ENCODE data around the gene RASGRF2.

RASGRF2 gene

DNA sequence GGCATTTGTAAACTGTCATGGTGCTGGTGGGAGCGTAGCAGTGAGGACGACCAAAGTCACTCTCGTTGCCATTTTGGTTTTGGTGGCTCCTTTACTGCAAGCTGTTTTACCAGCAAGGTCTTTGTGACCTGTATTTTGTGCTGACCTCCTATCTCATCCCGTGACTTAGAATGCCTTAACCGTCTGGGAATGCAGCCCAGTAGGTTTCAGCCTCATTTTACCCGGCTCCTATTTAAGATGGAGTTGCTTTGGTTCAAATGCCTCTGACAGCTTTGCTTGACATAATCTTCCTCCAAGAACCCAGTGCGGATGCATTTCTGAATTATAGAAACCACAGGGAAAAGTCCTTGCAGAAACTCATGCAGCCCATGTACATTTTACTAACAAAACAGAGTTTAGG, 3.9 kb upstream of the RASGRF2 start:
- no peak for DNase-seq

DNA sequence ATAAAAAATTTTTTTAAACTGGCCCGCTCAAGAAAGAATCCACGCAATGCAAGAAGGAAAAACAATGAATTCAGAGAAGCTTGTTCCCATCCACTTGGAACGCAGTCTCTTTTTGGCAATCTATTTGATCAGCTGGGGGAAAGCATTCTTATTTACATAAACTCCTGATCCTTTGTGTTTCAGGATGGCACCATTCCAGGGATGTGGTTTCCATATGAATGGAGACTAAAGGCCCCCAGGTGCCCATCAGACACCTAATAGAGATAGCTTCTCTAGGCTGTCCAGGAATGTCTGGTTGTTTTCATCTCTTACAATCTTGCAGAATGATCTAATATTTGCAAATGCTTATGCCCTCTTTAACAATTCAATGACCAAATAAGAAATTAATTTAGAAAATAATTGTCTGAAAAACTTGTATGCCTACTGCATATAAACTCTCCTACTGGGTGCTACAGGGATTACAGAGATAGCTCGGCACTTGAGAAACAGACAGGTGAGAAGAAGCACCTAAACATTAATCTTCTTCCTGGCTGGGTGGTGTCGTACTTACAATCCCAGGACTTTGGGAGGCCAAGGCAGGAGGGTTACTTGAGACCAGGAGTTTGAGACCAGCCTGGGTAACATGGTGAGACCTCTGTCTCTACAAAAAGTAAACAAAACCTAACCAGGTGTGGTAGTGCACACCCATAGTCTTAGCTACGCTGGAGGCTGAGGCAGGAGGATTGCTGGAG, 3.0 kb upstream of the RASGRF2 start:
- DNase-seq: no peak

GRCh38 chr5:80958616-80959015, 1.5 kb upstream of the RASGRF2 start:
- DNase-seq: no peak

DNA sequence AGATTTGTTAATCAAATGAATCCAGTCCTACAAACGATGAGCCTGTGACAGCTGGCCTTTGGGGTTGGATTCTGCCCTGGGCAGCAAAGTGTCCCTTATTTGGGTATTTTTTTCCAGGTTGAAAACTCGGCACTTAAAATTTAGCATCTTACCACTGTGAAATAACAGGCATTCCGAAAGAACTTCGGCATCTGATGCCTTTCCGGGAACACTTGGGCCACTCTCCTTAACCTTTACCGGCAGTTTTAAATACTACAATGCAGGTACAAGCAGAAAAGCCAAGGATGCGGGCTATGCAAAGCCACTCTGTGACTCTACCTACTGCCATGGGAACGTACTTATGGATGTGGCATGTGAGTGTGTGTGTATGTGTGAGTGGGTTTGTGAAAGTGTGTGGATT, 1.0 kb upstream of the RASGRF2 start:
- DNase-seq: no peak

- no peak for DNase-seq
Measured at GRCh38 chr5:80960531-80961375, 590 bp downstream of the RASGRF2 start.

DNA sequence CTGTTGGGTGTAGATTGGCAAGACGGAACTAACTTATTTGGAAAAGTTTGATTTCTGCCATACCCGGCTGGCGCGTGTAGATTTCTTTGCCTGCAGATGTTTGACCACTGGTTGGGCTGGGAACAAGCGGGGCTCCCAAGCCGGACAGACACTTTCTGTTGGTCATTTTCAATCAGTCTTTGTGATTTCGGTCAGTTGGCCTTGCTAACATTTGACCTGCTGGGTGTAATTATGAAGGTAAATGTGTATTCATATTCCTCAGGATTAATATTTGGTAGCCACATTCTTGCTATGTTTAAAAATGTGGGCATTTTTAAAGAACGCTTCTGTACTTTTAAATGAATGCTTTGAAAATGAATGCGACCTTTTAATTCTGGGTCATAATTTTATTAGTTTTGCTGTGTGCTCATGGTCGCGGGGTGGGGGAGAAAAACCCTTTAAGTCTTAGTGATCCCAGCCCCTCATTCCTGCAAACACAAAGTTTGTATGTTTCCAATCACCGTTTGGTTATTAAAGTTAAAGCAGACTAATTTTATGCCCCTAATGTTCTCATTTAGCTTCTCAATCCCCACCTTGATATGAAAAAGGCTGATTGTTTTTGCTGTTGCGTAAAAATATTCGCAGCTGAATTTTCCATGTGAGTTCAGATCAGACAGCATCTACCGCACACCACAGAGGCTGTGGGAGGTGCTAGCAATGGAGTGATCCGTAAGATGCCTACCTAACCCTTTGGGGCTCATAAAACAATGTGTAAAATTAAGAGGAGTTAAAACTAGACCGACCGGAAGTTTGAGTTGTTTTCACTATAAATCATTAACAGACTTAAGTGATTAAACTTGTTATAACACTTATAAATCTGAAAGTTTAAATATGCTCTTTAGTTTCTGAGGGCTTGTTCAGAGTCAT, 1.5 kb downstream of the RASGRF2 start:
- no peak for DNase-seq

DNA sequence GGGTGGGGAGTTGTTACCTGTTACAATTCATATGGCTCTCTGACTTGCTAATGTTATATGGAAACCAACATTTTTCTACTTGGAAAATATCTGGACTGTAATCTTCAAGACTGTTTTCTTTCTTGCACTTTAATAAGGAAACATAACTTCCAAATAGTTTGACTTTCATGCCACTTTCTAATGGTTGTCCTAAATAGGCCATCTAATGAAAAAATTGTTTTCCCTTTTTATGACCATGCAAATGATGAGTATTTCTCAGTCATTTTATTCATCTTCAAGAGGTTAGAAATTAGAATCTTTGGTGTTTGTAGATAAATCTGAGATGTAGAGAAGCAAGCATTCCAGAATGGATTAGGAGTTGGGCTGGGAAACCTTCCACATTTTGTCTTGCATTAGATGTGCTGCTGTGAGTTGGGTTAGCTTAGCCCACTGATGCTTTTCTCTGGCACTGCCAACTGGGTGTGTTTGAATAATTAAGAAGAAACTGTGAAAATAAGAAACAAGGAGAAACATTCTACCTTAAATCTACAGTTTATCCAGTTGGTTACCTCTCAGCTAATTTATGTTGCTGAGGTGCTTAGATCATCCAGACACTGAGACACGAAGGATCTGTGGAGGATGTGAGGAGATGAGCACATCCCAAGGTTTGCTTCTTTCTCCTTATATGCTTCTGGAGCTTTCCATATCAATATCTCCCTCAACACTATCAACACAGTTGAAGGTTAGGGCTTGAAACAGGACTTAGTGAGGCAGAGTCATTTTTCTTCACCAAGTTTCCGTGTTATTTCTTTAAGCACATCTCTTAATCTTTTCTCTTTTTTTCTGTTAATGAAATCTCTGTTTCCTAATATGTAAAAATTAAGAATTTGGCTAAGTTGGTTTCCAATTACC, 2.7 kb downstream of the RASGRF2 start:
- no peak for DNase-seq

DNA sequence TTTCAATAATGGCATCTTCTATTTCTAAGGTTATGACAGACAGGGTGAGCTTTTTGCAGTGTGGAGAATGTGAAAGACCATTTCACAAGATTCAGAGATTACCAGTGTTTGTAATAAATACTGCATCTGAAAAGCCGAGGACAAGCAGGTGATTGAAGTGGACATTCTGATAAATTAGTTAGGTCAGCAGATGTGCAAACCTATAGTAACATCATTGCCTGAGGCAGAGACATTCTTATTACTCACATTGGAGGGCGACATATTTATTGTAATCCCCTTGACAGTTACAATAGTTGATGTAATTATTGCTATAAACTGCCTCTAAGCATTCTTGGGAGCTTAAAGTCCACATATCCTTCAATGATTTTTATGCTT, 3.3 kb downstream of the RASGRF2 start:
- no peak for DNase-seq

DNA sequence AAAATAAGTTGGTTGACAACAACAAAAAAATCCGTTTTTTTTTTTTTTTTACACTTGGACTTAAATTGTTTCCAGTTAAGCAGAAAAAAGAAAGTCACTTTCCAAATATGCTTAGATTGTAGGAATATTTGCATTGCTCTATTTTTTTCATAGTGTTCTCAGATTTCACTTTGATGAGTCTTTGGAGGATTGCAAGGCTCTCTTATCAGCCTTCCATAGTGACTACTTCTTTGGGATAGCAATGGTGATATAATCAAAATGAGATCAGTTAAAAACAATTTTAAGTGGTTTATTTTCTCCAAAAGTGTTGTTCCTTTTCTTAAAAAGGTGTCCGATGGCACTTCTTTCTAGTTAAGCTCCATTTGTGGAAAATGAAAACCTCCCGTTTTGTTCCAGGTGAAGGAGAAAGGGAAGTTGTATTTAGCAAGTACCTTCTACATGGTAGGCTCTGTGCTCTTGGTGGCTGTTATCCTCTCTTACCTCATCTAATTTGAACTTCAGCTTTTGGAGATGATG, 3.9 kb downstream of the RASGRF2 start:
- peak; percentile 55 for DNase-seq

- peak; percentile 11 for DNase-seq
Measured at GRCh38 chr5:80964491-80964890, 4.3 kb downstream of the RASGRF2 start.

GRCh38 chr5:80964919-80965318, 4.8 kb downstream of the RASGRF2 start:
- DNase-seq: peak; percentile 49

DNA sequence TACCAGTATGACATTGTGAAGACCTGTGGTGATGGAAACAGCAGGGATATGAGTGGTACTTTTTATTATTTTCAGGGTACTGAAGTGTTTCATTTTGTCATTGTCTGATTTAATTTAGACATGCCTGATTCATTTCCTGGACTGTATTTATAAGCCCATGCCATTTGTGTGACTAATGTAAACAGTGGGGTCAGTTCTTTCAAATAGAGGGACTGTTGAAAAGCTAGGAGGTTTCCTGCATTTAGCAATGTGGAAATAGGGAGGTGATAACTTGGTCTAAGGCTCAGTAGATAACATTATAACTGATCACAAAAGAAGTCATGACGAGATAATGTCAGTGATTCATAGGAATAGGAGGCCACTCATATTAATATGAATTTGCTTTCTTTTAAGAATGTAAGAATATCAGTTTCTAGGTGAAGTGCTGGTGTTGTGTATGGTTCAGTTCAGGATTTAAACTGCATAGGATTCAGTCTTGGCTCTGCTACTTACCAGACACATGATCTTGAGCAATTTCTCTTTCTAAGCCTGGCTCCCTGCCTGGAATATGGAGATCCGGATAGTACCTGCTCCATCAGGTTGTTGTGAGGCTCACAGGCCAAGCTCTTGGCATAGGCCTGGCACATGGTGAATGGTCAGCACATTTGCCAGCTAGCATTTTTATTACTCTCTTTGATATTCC, 7.5 kb downstream of the RASGRF2 start:
- peak; percentile 77 for DNase-seq

DNA sequence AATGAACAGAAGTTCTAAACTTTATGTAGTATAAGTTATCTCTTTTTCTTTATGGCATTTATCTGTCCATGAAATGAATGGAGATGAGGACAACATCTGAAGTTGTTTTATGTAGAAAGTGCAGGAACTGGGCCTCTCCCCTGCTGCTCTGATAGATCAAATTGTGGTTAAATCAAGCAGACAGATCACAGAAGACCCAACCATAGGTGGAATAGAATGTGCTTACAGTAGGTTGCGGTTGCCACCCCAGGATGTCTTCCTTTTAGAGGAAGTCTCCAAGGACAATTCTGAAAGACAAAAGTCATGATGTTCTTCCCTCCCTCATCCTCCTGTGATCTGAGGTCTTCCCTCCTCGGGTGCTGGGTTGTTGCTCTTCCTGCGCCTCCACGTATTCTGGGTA, 12.9 kb downstream of the RASGRF2 start:
- no peak for DNase-seq

- DNase-seq: no peak
Measured at GRCh38 chr5:80975065-80975464, 14.9 kb downstream of the RASGRF2 start.

GRCh38 chr5:80976985-80977384, 16.8 kb downstream of the RASGRF2 start:
- DNase-seq: no peak

GRCh38 chr5:80977764-80978163, 17.6 kb downstream of the RASGRF2 start:
- no peak for DNase-seq

GRCh38 chr5:80978772-80979317, 18.7 kb downstream of the RASGRF2 start:
- DNase-seq: no peak

DNA sequence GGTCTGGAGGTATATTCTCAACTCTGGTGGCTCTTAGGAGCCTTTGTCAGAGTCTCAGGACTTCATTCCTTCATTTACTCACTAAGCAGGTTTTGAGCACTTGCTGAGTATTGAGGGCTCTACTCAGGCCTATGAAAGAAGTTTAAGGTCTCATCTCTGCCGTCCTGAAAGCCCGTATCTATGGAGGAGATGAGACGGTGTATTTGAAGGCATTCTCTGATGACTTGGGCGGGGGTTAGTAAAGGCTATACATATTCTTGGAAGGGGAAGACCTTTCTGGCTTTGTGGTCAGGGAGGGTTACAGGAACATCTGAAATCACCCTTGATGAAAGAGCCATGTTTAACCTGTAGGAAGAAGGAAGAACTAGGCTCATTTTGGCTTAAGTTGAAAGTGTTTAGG, 21.9 kb downstream of the RASGRF2 start:
- DNase-seq: no peak

DNA sequence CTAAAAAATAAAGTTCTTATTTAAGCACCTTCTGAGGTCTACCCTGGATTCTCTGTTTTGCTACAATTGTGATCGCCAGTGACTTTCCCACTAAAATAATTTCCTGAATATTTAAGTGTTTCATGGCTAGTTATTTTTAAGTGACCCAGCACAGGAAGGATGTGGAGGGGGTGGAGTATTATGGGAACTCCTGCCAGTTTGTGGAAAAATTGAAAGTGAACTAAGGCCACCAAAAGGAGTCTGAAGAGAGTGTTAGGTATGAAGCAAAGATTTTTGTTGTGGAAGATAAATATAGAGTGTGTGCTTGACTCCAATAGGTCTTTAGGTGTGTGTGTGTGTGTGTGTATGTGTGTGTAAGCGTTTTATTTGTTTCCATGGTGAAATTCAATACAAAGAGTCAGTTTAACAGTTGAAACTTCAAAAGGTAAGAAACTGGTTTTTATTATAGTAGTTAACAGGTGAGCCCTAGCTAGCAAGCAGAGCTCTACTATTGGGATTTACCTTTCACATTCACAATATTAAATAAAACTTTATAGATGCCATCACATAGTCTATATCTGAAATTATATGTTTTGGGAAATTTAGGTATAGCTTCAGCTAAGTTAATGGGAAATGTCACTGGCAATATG, 25.6 kb downstream of the RASGRF2 start:
- no peak for DNase-seq

- no peak for DNase-seq
Measured at GRCh38 chr5:80986382-80986781, 26.2 kb downstream of the RASGRF2 start.

All from fibroblast of skin of right quadriceps (primary cell).